GM13977 (cell line): ENCODE results near the gene DISC1.
"Not testable (repeated sequence)": the region's sequence is repeated elsewhere in the genome, so short reads cannot be mapped to it uniquely, and the experiment has no call there.

Experiments used
- DNase-seq: peaks from one replicate; pipeline ENCODE4 v3.0.0; 2012; ENCODE audit warnings: low spot score
- in situ Hi-C: fragments of 300-500 bp; cut with MboI; formaldehyde crosslinking; loops from one replicate; pipeline ENCODE4 v1.12.0; 2022; ENCODE audit warnings: low sequenced_read_pairs, low pct_unique_long_range_greater_than_20kb, mixed read lengths, inconsistent platforms; ENCODE audit not compliant: unreplicated experiment
- TF ChIP-seq, protein P1 (sequence below): IDR thresholded peaks from 2 replicates; pipeline ENCODE4 v1.5.1; 2012; ENCODE audit warnings: mild to moderate bottlenecking, control low read depth; ENCODE audit not compliant: insufficient read depth; ENCODE audit errors: extremely low read depth, missing control alignments

Gene DISC1

GRCh38 chr1:231899713-231900435, 273.3 kb downstream of the DISC1 start:
- in situ Hi-C loops: no loop called here
- no peak for DNase-seq
- TF ChIP-seq, protein P1, sequence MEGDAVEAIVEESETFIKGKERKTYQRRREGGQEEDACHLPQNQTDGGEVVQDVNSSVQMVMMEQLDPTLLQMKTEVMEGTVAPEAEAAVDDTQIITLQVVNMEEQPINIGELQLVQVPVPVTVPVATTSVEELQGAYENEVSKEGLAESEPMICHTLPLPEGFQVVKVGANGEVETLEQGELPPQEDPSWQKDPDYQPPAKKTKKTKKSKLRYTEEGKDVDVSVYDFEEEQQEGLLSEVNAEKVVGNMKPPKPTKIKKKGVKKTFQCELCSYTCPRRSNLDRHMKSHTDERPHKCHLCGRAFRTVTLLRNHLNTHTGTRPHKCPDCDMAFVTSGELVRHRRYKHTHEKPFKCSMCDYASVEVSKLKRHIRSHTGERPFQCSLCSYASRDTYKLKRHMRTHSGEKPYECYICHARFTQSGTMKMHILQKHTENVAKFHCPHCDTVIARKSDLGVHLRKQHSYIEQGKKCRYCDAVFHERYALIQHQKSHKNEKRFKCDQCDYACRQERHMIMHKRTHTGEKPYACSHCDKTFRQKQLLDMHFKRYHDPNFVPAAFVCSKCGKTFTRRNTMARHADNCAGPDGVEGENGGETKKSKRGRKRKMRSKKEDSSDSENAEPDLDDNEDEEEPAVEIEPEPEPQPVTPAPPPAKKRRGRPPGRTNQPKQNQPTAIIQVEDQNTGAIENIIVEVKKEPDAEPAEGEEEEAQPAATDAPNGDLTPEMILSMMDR: no peak

DNA sequence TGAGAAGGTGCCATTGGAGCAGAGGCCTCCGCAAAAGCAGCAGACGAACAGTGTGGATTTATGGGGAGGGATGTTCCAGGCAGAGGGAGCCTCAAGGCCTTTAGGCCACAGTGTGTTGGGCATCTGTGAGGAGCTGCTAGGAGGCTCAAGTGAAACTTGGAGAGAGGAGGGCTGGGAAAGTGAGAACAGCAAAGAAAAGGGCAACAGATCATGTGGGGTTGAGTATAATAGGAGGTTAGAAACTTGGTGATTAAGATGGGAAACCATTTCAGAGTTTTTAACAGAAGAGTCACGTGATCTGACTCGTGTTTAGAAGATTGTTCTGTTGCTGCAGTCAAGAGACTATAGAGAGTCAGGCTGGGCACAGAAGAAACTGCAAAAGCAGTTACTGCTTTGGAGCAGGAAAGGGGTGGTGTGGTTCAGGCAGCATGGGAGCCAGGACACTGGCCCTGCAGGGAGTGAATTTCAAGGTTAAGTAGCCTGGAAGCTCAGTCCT, 277.0 kb downstream of the DISC1 start:
- TF ChIP-seq, protein P1: no peak
- in situ Hi-C loops: no loop called here
- DNase-seq: no peak

GRCh38 chr1:231907310-231907709, 280.7 kb downstream of the DISC1 start:
- DNase-seq, in situ Hi-C loops: not testable (repeated sequence)

DNA sequence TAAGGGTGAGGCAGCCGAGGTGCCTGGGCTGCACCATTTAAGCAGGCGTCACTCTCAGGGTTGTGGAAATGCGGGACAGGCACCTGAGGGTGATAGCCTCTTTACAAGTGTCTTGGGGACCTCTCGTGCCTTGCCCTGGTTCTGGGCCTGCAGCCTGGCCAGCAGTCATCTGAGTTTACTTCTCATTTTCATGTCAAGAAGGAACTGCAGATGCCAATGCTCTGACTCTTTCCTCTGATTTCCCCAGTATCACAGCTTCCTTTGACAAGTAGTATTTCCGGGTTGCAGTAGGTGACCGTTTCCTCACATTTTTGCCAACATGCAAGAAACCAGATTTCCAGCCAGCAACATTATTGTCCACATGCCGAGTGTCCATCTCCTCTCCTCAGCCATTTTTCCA, 286.9 kb downstream of the DISC1 start:
- TF ChIP-seq, protein P1: no peak
- in situ Hi-C loops: no loop called here
- no peak for DNase-seq

DNA sequence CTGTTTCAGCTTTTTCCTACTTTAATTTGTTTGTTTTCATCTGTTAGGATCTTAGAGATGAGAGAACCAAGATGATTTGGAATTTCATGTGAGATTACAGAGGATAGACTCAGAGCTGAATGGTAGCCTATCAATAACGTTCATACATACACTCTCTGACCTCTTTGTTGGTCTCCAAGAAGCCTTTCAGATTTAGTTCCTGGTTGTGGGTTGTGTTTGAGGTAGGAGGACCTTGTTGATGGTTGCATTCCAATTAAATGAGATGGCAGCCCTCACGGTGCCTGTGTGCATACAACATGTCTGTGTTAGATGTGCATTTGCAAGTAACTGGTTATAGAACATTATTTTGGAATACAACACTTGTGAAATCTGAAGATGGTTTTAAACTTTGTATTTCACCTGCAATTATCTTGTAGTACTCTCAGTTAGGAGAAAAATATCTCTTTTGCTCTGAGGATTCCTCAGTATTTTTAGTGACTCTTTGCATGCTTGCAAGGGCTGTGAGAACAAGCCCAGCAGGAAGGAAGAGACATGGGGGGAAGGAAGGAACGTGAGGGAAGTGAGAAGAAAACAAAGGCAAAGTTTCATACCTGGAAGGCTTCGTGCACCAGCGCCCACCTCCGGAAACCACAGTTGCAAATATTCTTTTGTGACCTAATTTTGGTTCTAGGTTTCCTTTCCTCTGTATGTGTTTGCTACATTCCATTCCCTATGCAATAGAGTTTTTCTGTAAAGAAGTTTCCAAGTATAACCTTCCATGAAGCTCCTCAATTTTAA, 291.8 kb downstream of the DISC1 start:
- TF ChIP-seq, protein P1: no peak
- in situ Hi-C loops: no loop called here
- DNase-seq: no peak

GRCh38 chr1:231919239-231919885, 292.8 kb downstream of the DISC1 start:
- TF ChIP-seq, protein P1: no peak
- DNase-seq: no peak
- in situ Hi-C loops: no loop called here
